Neural cell (in vitro differentiated cells): ENCODE data around the gene APOBEC3H.

Experiments
- CTCF ChIP-seq: fragments of 450-650 bp; IDR thresholded peaks from 2 replicates; pipeline ENCODE4 v1.5.1; 2014; ENCODE audit warnings: antibody characterized with exemption, mild to moderate bottlenecking, moderate library complexity; ENCODE audit not compliant: poor library complexity, severe bottlenecking
- EZH2 ChIP-seq: fragments of 200-600, 300-800 bp; shearing (Covaris generic), sonication (generic); IDR thresholded peaks from 2 replicates; pipeline ENCODE4 v1.6.1; 2014; ENCODE audit warnings: antibody characterized with exemption, low read length, borderline replicate concordance, mild to moderate bottlenecking; ENCODE audit not compliant: insufficient read depth, poor library complexity, severe bottlenecking
- POLR2AphosphoS5 ChIP-seq: IDR thresholded peaks from 2 replicates; pipeline ENCODE4 v1.6.1; 2012
- RAD21 ChIP-seq: fragments of 450-650 bp; conservative IDR thresholded peaks from 2 replicates; pipeline ENCODE4 v1.6.1; 2014; ENCODE audit warnings: antibody characterized with exemption, mild to moderate bottlenecking, moderate library complexity
- REST ChIP-seq: IDR thresholded peaks from 2 replicates; pipeline ENCODE4 v1.6.1; 2012; ENCODE audit warnings: borderline replicate concordance
- SMC3 ChIP-seq: fragments of 450-650 bp; conservative IDR thresholded peaks from 2 replicates; pipeline ENCODE4 v1.6.1; 2014; ENCODE audit warnings: antibody characterized with exemption, mild to moderate bottlenecking, moderate library complexity; ENCODE audit not compliant: poor library complexity
- TAF1 ChIP-seq: IDR thresholded peaks from 2 replicates; pipeline ENCODE4 v1.6.1; 2012; ENCODE audit warnings: low read depth

GRCh38 chr22:39130892-39131855, 34.1 kb downstream of the APOBEC3H start:
- TF ChIP-seq POLR2AphosphoS5 (no peak), CTCF (no peak), EZH2 (no peak), TAF1 (no peak), SMC3 (no peak), RAD21 (no peak), REST (no peak)
